ENCODE results near the gene EFNB2. TPM values are rescaled to one million over a fixed set of nuclear protein-coding genes. Genes with fewer than 3 reads are reported as not detected.

EFNB2 gene
- total RNA-seq, 1 donor from 2014 or later = 79.4 TPM

GRCh38 chr13:106517109-106517847 lies 18.2 kb downstream of the EFNB2 start:
- Mint-ChIP-seq H3K36me3 (ENCODE audit: low read depth) (peaks cover 21% of the 10 kb centered on the region), H3K4me3 (no peak overlapping the region), H3K27me3 (ENCODE audit: low read depth) (no peaks in the 10 kb centered on the region), H3K27ac (ENCODE audit: unreplicated experiment) (peak overlapping the region; percentile 4), H3K4me1 (peaks cover 84% of the 10 kb centered on the region), H3K9me3 (no peaks in the 10 kb centered on the region)
- TF ChIP-seq CTCF (conservative IDR thresholded peaks at IDR 0.05) = no peak
- DNase-seq (ENCODE audit: low read depth, low spot score) = no peak

DNA sequence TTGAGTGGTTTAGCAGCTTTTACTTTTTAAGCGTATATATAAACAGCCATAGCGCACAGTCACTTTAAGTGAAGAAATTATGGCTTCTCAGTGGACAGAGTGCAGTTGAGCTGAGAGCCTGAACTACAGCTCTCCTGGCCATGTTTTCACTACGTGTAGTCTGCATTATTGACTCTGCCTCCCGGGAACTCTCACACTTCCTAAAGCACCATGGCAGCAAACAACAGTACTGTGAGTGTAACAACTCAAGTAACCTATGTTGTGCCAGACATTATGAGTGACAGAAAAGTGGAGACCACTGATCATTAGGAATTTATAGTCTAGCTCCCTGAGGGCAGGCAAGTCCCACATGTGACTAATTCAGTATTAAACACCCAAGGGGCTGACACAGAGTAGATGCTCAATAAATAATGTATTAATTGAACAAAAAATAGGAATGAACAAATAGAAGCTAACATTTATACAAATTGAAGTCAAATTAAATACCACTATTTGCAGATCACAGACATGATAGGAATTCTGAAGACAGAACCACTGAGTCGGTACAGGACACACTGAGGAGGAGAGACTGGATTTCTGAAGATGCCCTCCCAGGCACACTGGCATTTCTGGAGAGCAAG lies 19.7 kb downstream of the EFNB2 start:
- no peak for DNase-seq (ENCODE audit: low read depth, low spot score)
- H3K27me3 Mint-ChIP-seq (ENCODE audit: low read depth) = no peaks in the 10 kb centered on the region
- H3K9me3 Mint-ChIP-seq = no peaks in the 10 kb centered on the region
- no peak overlapping the region for H3K4me3 Mint-ChIP-seq
- H3K4me1 Mint-ChIP-seq = peaks cover 74% of the 10 kb centered on the region
- no peak for TF ChIP-seq CTCF (conservative IDR thresholded peaks at IDR 0.05)
- H3K27ac Mint-ChIP-seq (ENCODE audit: unreplicated experiment) = no peak overlapping the region
- H3K36me3 Mint-ChIP-seq (ENCODE audit: low read depth) = peaks cover 29% of the 10 kb centered on the region

DNA sequence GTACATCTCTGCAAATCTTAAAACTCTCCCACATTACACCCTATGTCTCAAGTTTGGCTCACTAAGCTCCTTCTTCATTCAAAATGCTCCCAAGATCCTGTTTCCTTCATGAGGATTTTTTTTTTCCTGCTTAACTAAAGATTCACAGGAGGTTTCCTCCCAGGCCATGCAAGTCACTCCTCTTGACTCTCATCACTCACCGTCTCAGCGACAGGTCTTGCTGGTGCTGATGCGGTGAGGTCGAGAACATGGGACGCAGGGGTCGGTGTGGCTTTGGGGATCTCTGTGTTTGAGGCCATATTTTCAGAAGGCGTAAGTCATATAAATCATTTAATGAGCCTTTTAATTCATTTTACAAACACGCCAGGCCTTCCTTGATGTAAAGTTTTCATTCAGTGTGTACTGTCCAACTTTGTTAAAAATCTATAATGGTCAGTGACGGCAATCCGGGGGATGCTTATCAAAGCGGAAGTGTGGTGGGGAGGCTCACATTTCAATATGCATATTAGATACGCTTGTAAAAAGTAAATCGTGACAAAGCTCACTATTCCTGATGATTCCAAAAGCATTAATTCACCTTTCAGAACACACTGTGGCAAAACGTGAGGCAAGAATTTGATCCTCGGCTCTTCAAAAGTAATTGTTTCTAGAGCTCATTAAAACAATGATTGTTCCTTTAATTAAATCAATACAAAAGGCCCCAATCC lies 20.4 kb downstream of the EFNB2 start:
- Mint-ChIP-seq H3K36me3 (ENCODE audit: low read depth) (peaks cover 33% of the 10 kb centered on the region), H3K27me3 (ENCODE audit: low read depth) (no peaks in the 10 kb centered on the region), H3K9me3 (no peaks in the 10 kb centered on the region), H3K4me3 (peak overlapping the region; percentile 13), H3K4me1 (peaks cover 67% of the 10 kb centered on the region), H3K27ac (ENCODE audit: unreplicated experiment) (peak overlapping the region; percentile 9)
- no peak for DNase-seq (ENCODE audit: low read depth, low spot score)
- no peak for TF ChIP-seq CTCF (conservative IDR thresholded peaks at IDR 0.05)

- Mint-ChIP-seq H3K27ac (ENCODE audit: unreplicated experiment) (peak overlapping the region; percentile 70), H3K4me3 (no peak overlapping the region), H3K27me3 (ENCODE audit: low read depth) (no peaks in the 10 kb centered on the region), H3K9me3 (no peaks in the 10 kb centered on the region), H3K4me1 (peaks cover 68% of the 10 kb centered on the region), H3K36me3 (ENCODE audit: low read depth) (peaks cover 33% of the 10 kb centered on the region)
- no peak for TF ChIP-seq CTCF (conservative IDR thresholded peaks at IDR 0.05)
- DNase-seq (ENCODE audit: low read depth, low spot score) = no peak
These were observed 22.2 kb downstream of the EFNB2 start for GRCh38 chr13:106513025-106513983.
